GM19099 (cell line): Measurements from ENCODE around the gene RBM15B.
A peak's percentile ranks its signal among the peaks of the same experiment; 100 is the strongest.

ENCODE experiments used
- POLR2A ChIP-seq: IDR thresholded peaks from 3 replicates; pipeline ENCODE4 v1.6.1; 2011; ENCODE audit warnings: low read depth; ENCODE audit not compliant: insufficient read length; ENCODE audit errors: extremely low read depth

RBM15B gene

DNA sequence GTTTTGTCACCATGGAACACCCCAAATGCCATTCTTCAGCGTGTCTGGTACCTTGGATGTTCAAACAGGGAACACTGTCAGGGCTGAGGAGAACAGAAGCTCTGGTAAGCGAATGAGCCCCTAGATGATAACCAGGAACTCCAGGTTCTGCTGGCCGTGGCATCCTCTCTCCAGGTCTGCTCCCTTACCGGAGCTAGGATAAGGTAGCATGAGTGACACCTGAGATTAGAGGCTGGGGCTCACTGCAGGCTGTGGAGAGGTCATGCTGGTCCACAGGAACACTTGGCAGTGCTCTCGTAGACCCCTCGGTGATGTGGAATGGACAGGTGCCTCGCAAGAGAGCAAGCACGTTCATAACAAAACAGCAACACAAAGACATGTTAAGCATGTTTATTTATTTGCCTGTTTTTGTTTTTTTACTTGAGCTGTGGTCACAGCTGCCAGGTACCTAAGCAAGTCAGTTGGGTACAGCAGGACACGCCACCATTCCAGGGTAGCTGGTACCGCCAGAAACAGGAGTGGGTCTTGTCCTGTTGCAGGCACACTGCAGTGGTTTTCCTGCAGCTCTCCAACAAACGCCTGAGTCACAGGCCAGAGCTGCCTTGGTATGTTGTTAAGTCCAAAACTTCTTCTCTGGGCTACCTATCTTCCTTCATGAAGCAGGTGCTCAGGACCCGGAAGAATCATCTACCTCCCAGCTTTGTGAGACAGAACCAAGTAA, 4.6 kb downstream of the RBM15B start:
- TF ChIP-seq POLR2A: peak; percentile 12

DNA sequence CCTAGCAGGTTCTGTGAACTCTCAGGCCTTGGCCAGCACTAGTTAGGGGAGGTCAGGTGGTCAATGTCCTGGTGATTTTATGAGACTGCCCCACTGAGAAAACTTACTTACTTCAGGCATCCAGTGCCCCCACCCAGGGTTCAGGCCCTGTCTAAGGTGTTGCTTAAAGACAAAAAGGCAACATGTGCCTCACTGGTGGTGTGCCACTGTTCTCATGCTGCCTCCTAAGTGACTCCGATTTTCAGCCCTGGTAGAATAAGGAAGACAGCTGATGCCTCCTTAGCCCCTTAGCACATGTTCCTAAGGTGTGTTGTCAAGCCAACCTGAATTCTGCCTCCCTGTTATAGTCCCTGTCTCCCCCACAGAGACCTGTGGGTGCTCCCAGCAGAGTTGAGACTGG, 5.3 kb downstream of the RBM15B start:
- no peak for TF ChIP-seq POLR2A

DNA sequence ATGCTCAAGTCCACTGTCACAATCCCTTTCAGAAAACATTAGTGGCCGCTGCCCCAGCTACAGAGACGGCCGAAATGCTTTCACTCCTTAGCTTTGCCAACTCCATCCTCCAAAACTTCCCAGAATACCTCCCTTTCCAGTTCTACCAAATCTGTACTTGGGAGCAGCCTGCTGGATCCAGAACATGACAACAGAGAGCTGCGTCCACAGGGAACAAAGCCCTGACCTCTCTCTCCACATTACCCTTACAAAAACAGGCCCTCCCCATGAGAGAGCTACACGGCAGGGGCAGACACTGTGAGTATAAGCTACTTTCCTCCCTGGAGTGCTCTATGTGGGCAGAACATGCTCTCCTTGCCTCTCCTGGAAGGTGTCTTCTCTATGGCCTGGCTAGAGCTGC, 6.3 kb downstream of the RBM15B start:
- no peak for TF ChIP-seq POLR2A

DNA sequence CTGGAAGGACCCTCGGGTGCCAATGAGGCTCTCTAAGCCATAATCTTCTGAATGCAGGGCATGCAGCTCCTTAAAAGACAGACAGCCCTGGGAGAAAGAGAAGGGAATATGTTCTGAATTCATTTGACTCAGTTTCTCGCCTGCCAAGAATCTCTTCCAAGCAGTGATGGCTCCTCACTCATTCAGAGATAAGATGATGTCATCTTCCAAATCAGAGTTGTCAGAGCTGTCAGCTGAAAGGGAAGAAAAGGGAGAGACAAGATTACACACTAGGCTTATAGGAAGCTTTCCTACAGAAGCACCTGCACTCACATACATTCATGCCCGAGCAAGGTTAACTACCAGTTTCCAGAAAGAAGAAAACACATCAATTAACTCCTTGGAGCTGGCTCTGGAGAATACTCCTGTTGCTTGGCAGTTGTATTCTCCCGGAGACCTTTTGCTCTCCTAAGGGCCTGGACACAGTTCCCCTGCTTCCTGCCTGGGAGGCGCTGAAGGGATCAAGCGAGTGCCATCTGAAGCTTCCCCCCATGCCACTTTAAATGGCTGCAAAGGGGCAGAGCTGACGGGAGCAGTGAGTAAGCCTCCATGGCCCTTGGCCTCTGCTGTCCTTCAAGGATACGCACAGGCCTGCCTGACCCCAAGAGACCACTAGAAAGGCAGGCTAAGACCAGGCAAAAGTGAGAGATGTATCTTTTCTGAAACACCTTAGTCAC, 7.7 kb downstream of the RBM15B start:
- no peak for TF ChIP-seq POLR2A

DNA sequence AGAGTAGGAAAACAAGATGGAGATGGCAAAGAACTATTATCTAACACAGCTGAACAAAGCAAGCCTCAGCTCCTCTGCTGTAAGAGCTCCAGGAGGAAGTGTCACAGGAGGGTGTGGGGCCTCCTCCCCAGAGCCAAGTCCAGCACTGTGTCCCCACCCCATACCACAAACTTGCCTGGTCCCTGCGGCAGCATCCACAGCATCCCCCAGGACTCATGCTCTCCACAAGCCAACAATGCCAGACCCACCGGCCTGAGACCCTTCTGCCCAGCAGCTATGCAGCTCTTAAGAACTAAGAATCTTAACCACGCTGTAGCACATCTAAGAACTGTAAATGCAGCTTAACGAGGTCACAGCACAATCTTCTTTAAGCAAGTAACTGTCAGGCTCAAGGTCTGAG, 9.1 kb downstream of the RBM15B start:
- TF ChIP-seq POLR2A: no peak

DNA sequence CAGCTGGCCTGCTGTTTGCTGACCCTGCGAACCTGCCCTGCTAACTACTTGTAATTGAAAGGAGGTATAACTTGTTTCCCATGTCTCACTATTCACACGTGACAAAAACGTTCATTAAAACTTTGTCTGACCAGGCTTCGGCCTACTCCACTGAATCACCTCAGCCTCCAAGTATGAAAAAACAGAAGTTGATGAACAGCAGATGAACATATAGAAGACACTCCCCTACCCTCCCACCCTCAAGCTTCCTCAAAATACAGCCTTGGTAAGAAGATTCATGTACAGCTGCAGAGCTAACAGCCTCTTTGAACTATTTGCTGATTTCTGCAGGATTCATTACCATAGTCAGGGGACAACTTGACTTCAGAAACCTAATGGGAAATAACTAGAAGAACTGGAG, 10.7 kb downstream of the RBM15B start:
- no peak for TF ChIP-seq POLR2A

DNA sequence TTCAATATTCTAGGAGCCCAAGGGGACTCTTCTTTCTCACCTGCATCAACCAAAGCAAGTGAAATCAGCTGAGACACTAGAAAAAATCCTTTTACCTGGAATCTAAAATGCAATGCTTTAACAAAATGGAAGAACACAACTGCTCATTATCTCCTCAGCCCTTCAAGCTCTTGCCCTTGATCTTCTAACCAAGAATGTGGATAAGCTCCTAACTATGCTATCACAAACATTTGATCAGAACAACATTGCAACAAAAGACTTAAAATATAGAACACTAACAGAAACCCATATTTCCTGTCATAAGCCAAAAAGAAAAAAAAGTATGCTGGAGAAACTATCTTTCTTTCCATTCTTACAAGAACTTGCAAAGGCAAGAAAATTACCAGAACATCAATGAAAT, 12.6 kb downstream of the RBM15B start:
- no peak for TF ChIP-seq POLR2A

DNA sequence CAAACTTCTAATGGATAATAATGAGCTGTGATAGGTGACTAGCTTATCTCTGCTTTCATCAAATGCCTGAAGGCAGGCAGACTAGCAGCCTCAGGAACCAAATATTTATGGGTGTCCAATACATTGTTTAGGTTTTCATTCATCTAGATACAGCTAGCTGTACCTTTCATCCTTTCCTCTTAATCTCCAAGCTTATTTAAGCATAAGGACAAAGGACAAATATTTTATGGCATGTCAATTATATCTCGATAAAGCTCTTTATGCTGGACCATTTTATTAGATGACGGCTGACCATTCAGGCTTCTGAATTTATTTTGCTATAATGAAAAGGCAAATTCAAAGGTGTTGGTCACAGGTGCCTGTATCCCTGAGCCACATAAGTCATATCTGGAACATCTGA, 16.9 kb downstream of the RBM15B start:
- no peak for TF ChIP-seq POLR2A

DNA sequence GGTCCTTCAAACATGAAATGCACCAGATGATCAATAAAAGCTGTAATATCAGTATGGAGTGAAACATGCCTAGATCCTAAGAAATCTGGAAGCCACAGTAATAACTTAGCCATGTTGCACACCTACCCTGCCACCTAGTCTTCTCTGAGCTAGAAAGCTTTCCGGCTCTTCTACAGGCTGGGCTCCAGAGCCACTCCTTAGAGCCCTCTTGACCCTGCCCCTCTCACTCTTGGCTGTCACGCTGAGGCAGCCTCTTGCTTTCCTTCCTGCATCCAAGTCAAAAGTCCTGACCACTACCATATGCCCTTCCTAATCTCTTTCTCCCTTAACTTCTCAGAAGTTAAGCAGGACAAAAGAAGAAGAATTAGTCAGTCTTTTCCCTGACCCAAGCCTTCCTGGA, 17.7 kb downstream of the RBM15B start:
- no peak for TF ChIP-seq POLR2A

DNA sequence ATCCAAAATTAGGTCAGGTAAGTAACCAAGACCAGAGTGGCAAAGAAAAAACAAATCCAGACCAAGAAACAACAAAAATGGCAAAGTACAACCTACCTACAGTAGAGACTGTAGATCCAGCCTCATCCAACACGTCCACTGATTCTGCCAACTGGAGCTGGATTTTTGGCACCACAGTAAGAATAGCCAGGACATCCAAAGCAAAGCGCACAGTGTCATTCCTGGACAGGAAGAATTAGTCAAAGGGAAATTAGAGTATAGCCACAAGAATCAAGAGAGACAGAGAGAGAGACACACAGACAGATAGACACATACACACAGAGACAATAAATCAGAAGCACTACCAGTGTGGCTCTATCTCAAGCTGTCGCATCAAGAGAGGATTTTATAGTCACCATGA, 31.1 kb downstream of the RBM15B start:
- no peak for TF ChIP-seq POLR2A

DNA sequence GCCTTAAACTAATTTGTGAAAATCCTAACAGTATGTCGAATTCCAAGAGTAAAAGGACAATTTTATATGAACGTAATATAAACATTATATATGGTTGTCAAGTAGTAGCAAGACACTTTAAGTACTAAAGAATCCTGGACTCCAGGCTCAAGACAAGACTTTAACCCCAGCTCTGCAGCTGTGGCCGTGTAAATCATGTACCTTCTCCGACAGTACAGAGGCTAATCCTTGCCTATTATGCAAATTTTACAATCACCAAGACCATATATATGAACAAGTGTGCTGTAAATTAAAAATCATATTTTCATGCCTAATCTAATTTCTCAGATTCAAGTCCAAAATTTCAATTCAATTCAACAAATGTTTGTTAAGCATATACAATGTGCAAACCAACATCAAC, 35.8 kb downstream of the RBM15B start:
- TF ChIP-seq POLR2A: no peak

DNA sequence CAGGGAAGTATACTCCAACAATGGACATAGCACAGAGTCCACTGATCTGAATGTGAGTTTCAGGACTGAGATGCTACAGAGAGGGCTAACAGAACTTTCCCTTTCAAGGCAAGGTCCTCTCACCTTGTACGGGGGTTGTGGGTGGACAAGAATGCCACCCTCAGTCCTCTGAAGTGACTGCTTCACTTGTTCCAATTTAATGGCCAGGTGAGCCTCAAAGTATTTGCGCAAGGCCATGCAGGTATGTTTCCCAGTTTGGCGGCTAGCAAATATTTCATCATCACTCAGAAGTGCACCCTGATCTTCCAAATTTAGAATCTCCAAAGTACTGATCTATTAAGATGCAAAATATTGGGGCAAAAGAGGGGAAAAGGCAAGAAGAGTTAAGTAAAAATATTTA, 38.1 kb downstream of the RBM15B start:
- TF ChIP-seq POLR2A: no peak

DNA sequence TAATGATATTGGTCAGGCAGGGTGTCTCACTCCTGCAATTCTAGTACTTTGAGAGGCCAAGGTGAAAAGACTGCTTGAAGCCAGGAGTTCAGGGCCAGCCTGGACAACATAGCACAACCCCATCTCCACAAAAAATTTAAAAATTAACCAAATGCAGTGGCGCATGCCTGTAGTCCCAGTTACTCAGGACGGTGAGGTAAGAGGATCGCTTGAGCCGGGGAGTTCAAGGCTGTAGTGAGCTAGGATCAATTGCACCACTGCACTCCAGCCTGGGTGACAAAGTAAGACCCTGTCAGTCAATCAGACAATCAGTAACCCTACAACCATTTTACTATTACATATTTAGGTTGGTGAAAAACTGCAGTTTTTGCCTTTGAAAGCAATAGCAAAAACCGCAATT, 43.0 kb downstream of the RBM15B start:
- TF ChIP-seq POLR2A: no peak

DNA sequence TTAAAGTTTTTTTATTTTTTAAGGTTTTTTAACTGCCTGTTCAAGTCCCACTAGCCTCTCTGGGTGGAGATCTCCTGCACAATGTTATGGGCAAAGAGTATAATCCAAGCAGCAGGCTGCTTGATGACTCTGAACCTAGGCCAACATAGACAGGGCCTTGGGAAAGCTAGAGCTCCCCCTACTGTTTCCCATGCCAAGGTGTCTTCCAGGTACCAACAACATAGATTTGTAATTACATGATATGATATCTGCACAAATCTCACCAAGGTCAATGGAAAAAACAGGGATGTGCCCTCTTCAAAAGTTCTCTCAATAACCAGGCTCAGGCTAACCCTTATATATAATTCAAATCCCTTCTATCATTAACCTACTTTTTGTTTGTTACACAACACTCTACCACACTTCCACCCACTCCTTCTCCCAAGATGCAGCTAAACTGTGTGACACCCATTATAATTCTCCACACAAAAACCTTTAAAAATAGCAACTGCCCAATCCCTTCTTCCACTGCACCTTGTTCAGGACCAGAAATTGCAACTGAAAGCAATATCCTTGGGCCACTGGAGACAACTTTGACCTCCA, 43.8 kb downstream of the RBM15B start:
- no peak for TF ChIP-seq POLR2A

DNA sequence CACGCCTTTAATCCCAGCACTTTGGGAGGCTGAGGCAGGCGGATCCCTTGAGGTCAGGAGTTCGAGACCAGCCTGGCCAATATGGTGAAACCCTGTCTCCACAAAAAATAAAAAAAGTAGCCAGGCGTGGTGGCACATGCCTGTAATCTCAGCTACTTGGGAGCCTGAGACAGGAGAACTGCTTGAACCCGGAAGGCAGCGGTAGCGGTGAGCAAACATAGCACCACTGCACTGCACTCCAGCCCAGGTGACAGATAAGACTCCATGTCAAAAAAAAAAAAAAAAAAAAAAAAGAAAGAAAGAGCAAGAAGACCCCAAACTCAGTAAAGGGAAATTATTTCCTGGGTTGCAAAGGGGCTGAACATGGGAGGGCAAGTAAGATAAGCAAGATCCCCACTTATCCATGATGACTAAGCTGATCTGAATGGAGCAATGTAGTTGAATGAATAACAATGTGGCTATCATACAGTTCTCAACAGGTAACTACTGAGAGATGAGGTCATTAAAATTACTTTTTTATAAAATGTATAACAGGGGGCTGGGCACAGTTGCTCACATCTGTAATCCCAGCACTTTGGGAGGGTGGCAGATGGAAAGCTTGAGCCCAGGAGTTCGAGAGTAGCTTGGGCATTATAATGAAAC, 46.0 kb downstream of the RBM15B start:
- TF ChIP-seq POLR2A: no peak
